Measurements from ENCODE around the gene NSG1. TPM values are rescaled to one million over a fixed set of nuclear protein-coding genes. Genes with fewer than 3 reads are reported as not detected.

The NSG1 gene
- total RNA-seq, 1 experiment from 2014 or later, result not detected

- no TSS peak for BruUV-seq (replicated peaks)
- Mint-ChIP-seq H3K4me3 (ENCODE audit: low read depth, unreplicated experiment) (peak overlapping the region; percentile 55), H3K27me3 (ENCODE audit: unreplicated experiment) (peaks cover 88% of the 10 kb centered on the region), H3K36me3 (ENCODE audit: insufficient read depth, unreplicated experiment) (peaks cover 5% of the 10 kb centered on the region), H3K9me3 (ENCODE audit: low read depth, unreplicated experiment) (no peaks in the 10 kb centered on the region), H3K4me1 (ENCODE audit: low read depth, unreplicated experiment) (no peaks in the 10 kb centered on the region), H3K27ac (ENCODE audit: unreplicated experiment) (no peak overlapping the region)
- TF ChIP-seq CTCF (IDR thresholded peaks at IDR 0.05; ENCODE audit: unreplicated experiment), result no peak
- intact Hi-C loops (cut with micrococcal nuclease; ENCODE audit: unreplicated experiment), result no loop called here
- DNase-seq, result no peak
- CTCF ChIA-PET, result no interaction called here
These were observed 1.1 kb upstream of the NSG1 start for GRCh38 chr4:4385729-4386295.

- BruUV-seq (replicated peaks), result no TSS peak
- Mint-ChIP-seq H3K9me3 (ENCODE audit: low read depth, unreplicated experiment) (no peaks in the 10 kb centered on the region), H3K36me3 (ENCODE audit: insufficient read depth, unreplicated experiment) (peaks cover 5% of the 10 kb centered on the region), H3K4me3 (ENCODE audit: low read depth, unreplicated experiment) (peak overlapping the region; percentile 55), H3K4me1 (ENCODE audit: low read depth, unreplicated experiment) (no peaks in the 10 kb centered on the region), H3K27ac (ENCODE audit: unreplicated experiment) (no peak overlapping the region), H3K27me3 (ENCODE audit: unreplicated experiment) (peaks cover 83% of the 10 kb centered on the region)
- intact Hi-C loops (cut with micrococcal nuclease; ENCODE audit: unreplicated experiment), result no loop called here
- no peak for DNase-seq
- CTCF ChIA-PET, result no interaction called here
- no peak for TF ChIP-seq CTCF (IDR thresholded peaks at IDR 0.05; ENCODE audit: unreplicated experiment)
These were observed 586 bp upstream of the NSG1 start for GRCh38 chr4:4386296-4386735.

- CTCF ChIA-PET, result interaction anchor here (0.6 kb wide), 1 partner anchor 85 kb away, joined by 6 read pairs; no protein-coding TSS in a partner anchor
- H3K9me3 Mint-ChIP-seq (ENCODE audit: low read depth, unreplicated experiment), result no peaks in the 10 kb centered on the region
- H3K27ac Mint-ChIP-seq (ENCODE audit: unreplicated experiment), result no peak overlapping the region
- intact Hi-C loops (cut with micrococcal nuclease; ENCODE audit: unreplicated experiment), result no loop called here
- H3K36me3 Mint-ChIP-seq (ENCODE audit: insufficient read depth, unreplicated experiment), result peaks cover 5% of the 10 kb centered on the region
- TF ChIP-seq CTCF (IDR thresholded peaks at IDR 0.05; ENCODE audit: unreplicated experiment), result no peak
- peaks cover 69% of the 10 kb centered on the region for H3K27me3 Mint-ChIP-seq (ENCODE audit: unreplicated experiment)
- BruUV-seq (replicated peaks), result no TSS peak
- DNase-seq, result no peak
- no peaks in the 10 kb centered on the region for H3K4me1 Mint-ChIP-seq (ENCODE audit: low read depth, unreplicated experiment)
- H3K4me3 Mint-ChIP-seq (ENCODE audit: low read depth, unreplicated experiment), result no peak overlapping the region
These were observed 819 bp downstream of the NSG1 start for GRCh38 chr4:4387531-4388310.

- no peak overlapping the region for H3K27ac Mint-ChIP-seq (ENCODE audit: unreplicated experiment)
- intact Hi-C loops (cut with micrococcal nuclease; ENCODE audit: unreplicated experiment), result no loop called here
- H3K27me3 Mint-ChIP-seq (ENCODE audit: unreplicated experiment), result peaks cover 69% of the 10 kb centered on the region
- H3K9me3 Mint-ChIP-seq (ENCODE audit: low read depth, unreplicated experiment), result no peaks in the 10 kb centered on the region
- H3K36me3 Mint-ChIP-seq (ENCODE audit: insufficient read depth, unreplicated experiment), result peaks cover 5% of the 10 kb centered on the region
- BruUV-seq (replicated peaks), result no TSS peak
- CTCF ChIA-PET, result no interaction called here
- no peak overlapping the region for H3K4me3 Mint-ChIP-seq (ENCODE audit: low read depth, unreplicated experiment)
- DNase-seq, result no peak
- TF ChIP-seq CTCF (IDR thresholded peaks at IDR 0.05; ENCODE audit: unreplicated experiment), result no peak
- H3K4me1 Mint-ChIP-seq (ENCODE audit: low read depth, unreplicated experiment), result no peaks in the 10 kb centered on the region
These were observed 1.4 kb downstream of the NSG1 start for GRCh38 chr4:4388311-4388790.
